Stimulated activated CD8-positive, alpha-beta memory T cell treated with anti-CD3 and anti-CD28 coated beads, Interleukin-4, amount 100 ng/mL, for 48 hours (primary cell): ENCODE measurements around the gene POTEM.
"Not testable (repeated sequence)": the region's sequence is repeated elsewhere in the genome, so short reads cannot be mapped to it uniquely, and the experiment has no call there.

Source experiments
- DNase-seq: peaks from one replicate; pipeline ENCODE4 v3.0.0-alpha.2; 2020

The POTEM gene

DNA sequence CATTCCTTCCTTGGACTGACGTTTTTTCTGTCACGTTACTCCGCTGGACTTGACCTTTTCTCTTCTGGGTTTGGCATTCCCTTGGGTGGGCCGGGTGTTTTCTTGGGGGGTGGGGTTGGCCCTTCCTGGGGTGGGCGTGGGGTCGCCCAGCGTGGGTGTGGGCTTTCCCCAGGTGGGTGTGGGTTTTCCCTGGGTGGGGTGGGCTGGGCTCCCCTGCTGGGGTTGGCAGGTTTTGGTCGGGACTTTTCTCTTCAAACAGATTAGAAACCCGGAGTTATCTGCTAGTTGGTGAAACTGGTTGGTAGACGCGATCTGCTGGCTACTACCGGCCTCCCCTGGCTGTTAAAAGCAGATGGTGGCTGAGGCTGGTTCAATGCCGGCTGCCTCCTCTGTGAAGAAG is at the start of gene POTEM:
Gene POTEM, plus strand, starts transcription at position 301 of the 400 bp plus-strand sequence. Its CDS starts 52 bp downstream, at position 353.
- not testable (repeated sequence) for DNase-seq

DNA sequence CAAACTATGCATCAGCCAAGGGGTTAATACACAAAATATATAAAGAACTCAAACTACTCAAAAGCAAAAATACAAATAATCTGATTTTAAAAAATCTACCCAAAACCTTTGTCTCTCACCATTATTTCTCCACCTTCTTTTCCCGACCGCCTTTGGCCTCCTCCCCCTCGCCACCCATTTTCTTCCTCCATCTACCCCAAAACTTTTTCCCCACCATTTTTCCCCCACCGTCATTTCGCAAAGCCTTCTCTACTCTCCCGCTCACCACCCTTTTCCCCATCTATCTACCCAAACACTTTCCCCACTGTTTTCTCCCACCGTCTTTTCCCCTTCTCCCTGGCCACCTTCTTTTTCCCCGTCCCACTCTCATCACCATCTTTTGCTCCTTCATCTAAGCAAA is 48.9 kb upstream of the POTEM start:
- DNase-seq, result not testable (repeated sequence)

DNA sequence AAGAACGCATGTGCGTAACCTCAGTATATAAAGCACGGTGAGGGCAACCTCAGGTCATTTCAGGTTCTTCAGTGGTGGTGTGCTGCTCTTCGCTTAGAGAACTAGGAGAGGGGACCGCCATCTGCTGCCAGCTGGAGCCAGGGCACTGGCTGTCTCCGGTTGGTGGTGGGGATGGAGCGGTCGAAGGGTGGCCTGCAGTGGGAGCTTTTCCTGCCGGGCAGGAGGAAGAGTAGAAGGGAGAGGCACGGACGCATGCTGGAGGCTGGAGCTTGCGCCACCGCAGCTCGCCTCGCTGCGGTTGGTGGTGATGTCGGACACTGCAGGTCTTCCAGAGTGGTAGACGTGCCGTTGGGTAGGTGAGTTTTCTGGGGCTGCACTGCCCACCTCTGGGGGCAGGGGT is 47.2 kb upstream of the POTEM start:
- DNase-seq, result not testable (repeated sequence)

DNA sequence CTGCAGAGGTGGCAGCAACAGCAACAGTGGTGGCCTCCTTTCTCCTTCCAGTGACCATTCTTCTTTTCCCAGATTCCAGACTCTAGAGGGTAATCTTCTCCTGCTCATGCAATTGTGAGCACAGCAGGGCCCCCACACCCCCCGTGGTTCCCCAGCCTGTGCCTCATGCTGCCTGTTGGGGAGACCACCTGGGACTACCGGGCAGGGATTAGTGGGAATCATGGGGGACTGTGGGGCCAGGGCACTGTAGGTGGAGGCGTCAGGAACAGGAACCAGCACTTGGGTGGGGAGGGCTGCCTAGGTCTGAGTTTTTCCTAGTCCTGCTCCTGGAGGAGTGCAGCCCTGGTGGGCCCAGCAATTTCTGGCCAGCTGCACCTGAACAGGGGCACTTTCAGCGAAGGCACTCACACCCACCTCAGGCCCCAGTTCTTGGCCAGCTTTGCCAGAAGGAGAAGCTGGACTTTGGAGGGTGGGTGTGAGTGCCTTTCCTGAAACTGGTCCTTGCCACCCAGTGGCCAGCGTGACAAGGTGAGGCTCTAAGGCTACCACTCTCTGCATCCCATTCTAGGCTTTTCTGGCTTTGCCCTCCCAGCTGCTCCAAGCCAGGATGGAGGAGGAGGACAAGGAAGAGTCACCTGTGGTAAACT is 46.1 kb upstream of the POTEM start:
- DNase-seq, result not testable (repeated sequence)

DNA sequence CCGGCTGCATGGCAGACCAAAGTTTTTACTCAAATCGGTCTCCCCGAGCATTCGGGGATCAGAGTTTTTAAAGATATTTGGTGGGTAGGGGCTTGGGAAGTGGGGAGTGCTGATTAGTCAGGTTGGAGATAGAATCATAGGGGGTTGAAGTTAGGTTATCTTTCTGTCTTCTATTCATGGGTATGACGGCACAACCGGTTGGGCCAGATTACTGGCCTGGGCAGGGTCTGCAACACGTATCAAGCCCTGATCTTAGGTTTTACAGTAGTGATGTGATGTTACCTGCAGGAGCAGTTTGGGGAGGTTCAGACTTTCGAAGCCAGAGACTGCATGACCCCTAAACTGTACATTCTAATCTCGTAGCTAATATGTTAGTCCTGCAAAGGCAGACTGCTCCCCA is 30.4 kb upstream of the POTEM start:
- DNase-seq, result not testable (repeated sequence)

DNA sequence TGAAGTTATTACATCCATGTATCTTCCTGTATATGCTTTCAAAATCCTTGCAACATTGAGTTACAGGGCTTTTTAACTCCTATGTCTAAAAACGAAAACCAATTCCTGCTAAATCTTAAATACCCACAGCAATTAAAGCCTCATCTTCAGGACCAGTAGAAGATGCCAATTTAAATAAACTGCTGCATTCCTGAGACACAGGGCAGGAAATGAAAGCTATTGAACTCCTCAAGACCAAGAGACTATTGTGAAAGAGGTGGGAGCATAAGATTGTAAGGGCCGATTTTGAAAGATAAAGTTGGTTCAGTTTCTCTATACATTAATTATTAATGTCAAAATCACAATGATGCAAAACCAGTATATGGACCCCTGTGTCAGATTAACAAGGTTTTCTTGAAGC is 28.5 kb upstream of the POTEM start:
- DNase-seq, result not testable (repeated sequence)

DNA sequence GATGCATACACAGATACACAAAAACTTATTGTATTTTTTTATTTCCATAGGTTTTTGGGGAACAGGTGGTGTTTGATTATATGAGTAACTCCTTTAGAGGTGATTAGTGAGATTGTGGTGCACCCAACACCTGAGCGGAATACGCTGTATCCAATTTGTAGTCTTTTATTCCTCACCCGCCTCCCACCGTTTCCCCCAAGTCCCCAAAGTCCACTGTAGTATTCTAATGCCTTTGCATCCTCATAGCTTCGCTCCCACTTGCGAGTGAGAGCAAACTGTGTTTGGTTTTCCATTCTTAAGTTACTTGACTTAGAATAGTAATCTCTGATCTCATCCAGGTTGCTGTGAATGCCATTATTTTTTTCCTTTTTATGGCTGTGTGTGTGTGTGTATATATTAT is 17.3 kb upstream of the POTEM start:
- not testable (repeated sequence) for DNase-seq

DNA sequence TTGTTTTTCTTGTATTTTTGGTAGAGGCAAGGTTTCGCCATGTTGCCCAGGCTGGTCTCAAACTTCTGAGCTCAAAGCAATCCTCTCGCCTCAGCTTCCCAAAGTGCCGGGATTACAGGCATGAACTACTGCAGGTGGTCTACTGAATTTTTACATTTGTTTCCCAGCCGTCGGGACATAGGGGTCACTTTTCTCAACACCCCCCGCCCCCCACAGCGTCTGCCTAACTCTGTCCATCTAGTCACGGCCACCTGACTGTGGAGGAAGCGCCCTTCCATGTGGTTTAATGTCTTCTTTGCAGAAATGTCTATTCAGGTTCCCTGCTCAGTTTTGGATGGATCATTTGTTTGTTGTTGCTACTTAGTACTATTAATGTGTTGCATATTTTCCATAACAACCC is 14.1 kb upstream of the POTEM start:
- not testable (repeated sequence) for DNase-seq

DNA sequence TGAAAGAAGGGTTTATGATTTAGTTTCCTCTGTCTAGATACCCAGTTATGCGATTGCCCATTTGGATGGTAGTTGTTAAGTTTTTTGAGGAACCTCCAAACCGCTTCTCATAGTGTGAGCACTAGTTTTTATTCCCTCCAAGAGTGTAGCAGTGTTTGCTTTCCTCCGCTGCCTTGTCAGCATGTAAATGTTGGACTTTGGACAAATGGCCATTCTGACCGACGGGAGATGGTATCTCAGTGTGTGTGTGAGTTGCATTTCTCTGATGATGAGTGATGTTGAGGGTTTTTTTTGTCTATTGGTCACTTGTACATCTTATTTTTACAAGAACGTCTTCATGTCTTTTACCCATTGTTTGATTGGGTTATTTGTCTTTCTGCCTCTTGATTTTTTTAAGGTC is 11.4 kb upstream of the POTEM start:
- not testable (repeated sequence) for DNase-seq

DNA sequence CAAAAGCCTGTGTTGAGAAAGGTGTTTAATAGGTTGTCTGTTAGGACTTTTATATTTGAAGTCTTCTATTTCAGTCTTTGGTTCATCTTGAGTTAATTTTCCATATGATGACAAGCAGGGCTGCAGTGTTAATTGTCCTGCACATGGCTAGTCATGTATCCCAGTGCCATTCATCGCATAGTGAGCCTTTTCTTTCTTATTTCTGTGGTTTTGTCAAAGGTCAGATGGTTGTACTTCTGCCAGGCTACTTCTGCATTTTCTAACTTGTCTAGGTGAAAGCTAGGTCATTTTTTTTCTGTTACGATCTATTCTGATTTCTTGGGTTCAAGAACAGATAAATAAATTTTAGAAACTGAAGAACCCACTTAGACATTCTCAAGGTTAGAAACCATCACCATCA is 5.7 kb upstream of the POTEM start:
- DNase-seq, result not testable (repeated sequence)

DNA sequence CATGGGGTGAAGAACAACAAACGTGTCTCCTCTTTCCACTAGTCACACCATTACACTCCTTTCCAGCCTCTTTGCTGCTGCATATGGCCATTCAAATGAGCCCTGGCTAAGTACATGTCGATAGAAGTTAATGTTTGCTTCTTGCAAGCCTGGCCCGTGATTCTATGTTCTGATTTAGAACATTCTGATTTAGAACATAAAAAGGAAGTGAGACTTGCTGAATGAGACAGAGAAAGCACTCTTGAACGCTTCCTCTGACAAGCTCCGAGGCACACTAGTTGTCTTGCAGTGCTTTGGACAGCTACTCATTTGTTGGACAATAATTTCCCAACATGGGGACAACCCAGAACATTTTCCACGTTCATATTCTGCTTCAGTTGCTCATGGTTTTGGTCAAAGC is 5.1 kb upstream of the POTEM start:
- not testable (repeated sequence) for DNase-seq

DNA sequence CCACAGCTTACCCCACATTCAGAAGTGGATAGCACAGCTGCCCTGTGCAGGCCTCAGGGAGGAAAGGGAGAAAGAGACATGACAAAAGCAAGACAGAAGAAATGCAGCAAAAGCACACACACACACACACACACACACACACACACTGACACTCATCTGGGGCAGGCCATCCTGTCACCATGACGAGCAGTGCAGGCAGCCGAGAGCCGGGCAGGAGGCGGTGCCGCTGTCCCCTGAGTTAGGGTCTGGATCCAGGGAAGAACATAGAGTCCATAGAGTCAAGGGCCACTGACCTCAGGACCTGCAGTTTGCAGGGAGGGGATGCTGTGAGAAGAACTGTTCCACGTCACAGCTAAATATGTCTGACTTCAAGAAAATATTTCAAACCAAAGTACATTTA is 4.0 kb upstream of the POTEM start:
- not testable (repeated sequence) for DNase-seq

DNA sequence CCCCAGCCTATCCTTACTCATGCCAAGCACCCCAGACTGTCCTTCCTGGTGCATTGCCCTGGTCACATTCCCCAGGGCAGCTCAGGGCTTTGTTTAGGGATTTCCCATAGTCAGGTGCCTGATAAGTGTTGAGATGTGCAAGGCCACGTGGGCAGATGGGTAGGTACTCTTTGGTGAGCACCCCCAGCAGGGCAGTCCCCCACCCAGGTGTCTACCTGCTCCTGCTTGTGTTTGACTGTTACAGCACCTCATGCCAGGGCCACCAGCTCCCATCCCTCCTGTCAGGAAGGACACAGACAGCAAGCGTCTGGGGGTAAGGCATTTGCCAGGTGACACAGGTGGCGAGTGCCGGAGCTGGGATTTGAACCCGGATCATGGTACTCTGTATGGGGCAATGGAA is 2.4 kb upstream of the POTEM start:
- DNase-seq, result not testable (repeated sequence)

DNA sequence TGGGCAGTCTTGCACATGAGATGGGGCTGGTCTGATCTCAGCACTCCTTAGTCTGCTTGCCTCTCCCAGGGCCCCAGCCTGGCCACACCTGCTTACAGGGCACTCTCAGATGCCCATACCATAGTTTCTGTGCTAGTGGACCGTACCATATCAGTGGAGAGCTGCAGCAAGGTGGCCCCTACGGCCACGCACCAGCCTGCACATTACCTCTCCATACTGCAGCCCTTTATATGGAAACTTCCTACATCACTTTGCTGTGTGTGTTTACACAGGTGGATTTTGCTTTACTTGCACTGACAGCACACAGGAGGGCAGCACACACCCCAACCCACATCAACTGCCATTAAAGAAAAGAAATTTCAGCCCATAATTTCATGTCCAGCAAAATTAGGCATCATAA is 35.3 kb downstream of the POTEM start:
- not testable (repeated sequence) for DNase-seq

DNA sequence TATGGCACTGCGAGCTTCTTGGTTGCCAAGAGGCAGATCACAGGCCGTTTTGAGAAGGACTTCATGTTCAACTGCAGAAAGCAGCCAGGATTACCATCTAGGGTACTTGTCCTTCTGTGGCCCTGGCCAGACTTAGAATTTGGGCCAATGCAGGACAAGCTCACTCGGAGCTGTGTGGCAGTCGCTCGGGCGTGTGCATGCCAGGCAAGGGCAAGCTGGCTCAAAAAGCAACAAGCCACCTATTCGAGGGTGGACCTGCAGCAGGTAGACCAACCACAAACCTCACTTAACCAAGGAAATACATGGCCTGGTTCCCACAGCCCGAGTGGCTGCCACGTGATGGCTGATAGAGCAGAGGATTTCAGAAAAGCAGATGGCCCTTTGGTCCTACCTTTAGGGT is 39.3 kb downstream of the POTEM start:
- not testable (repeated sequence) for DNase-seq

DNA sequence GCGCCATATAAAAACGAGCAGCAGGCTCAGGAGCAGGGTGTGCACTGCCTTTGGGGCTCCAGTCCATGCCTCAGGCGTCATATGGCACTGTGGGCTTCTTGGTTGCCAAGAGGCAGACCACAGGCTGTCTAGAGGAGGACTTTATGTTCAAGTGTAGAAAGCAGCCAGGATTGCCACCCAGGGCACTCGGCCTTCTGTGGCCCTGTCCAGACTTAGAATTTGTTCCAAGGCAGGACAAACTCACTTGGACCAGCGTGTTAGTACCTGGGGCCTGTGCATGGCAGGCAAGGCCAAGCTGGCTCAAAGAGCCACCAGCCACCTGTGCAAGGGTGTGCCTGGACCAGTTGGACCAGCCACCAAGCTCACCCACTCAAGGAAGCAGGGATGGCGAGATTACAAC is 40.4 kb downstream of the POTEM start:
- not testable (repeated sequence) for DNase-seq

DNA sequence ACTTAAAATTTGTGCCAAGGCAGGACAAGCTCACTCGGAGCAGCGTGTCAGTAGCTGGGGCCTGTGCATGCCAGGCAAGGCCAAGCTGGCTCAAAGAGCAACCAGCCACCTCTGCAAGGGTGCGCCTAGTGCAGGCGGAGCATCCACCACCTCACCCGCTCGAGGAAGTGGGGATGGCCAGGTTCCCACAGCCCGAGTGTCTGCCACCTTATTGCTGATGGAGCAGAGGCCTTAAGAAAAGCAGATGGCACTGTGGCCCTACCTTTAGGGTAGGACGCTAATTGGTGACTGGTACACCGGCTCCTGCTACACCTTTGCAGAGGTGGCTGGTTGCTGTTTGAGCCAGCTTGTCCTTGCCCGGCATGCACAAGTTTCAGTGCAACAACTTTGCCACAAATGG is 43.8 kb downstream of the POTEM start:
- not testable (repeated sequence) for DNase-seq

DNA sequence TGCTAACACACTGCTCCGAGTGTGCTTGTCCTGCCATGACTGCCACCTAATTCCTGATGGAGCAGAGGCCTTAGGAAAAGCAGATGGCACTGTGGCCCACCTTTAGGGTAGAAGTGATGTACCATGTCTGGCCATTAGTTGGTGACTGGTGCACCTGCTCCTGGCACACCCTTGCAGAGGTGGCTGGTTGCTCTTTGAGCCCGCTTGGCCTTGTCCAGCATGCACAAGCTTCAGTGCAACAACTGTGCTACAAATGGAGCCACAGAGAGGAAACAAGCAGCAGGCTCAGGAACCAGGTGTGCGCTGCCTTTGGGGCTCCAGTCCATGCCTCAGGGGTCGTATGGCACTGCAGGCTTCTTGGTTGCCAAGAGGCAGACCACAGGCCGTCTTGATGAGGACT is 44.5 kb downstream of the POTEM start:
- not testable (repeated sequence) for DNase-seq

DNA sequence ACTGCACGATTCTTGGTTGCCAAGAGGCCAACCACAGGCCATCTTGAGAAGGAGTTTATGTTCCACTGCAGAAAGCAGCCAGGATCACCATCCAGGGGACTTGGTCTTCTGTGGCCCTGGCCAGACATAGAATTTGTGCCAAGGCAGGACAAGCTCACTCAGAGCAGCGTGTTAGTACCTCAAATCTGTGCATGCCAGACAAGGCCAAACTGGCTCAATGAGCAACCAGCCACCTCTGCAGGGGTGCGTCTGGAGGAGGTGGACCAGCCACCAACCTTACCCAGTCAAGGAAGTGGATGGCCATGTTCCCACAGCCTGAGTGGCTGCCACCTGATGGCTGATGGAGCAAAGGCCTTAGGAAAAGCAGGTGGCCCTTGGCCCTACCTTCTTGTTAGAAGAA is 48.0 kb downstream of the POTEM start:
- not testable (repeated sequence) for DNase-seq

DNA sequence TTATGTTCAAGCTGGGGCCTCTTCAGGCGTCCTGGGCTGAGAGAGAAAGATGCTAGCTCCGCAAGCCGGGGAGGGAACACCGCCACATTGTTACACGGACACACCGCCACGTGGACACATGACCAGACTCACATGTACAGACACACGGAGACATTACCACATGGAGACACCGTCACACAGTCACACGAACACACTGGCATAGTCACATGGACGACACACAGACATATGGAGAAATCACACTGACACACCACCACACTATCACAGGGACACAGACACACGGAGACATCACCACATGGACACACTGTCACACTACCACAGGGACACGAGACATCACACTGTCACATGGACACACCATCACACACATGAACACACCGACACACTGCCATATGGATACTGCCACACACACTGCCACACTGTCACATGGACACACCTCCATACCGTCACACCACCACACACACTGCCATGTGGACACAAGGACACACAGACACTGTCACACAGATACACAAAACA is 57.9 kb downstream of the POTEM start:
- not testable (repeated sequence) for DNase-seq

DNA sequence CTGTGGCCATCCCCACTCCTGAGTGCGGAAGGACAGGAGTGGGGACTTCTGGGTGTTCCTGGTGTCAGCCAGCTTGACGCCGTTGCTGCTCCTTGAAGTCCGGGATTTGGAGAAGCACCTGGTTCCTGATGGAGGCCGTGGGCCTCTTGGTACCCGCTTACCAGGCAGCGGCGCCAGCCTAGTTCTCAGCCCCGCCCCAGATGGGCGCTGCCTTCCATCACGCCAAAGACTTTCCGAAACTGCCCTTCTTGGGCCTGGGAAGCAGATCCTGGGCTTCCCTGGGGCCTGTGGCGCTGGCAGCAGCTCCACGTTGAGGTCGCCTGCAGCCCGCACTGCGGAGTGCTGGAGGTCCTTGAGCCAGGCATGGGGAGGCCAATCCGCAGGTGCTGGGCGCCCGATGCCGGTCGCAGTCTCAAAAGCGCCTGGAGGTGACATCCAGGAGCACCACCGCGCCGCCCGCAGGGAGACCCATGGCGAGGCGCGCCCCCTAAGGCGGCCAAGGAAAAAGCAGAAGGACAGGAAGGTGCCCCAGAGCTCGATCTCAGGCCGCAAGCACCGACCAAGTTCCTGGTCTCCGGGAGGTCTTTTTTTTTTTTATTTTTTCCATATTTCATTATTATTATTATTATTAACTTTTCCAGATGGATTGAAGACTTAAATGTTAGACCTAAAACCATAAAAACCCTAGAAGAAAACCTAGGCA is 59.6 kb downstream of the POTEM start:
- not testable (repeated sequence) for DNase-seq

DNA sequence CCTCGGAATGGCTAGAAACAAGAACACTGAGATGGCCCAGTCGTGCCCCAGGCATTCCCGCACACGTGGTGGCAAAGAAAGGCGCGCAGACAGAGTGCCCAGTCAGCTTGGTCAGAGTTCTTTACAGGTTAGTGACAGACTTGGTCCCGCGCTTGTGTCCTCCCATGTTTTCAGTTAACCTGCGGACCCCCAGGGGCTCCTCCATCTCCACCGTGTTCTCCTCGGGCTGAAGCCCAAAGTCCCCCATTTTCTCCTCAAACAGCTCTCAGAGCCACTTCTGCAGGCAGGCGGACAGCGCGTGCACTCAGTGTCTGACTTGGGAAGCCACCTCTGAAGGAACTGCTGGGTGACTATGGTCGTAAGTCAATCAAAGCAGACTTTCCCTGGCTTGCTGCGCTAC is 60.7 kb downstream of the POTEM start:
- not testable (repeated sequence) for DNase-seq

DNA sequence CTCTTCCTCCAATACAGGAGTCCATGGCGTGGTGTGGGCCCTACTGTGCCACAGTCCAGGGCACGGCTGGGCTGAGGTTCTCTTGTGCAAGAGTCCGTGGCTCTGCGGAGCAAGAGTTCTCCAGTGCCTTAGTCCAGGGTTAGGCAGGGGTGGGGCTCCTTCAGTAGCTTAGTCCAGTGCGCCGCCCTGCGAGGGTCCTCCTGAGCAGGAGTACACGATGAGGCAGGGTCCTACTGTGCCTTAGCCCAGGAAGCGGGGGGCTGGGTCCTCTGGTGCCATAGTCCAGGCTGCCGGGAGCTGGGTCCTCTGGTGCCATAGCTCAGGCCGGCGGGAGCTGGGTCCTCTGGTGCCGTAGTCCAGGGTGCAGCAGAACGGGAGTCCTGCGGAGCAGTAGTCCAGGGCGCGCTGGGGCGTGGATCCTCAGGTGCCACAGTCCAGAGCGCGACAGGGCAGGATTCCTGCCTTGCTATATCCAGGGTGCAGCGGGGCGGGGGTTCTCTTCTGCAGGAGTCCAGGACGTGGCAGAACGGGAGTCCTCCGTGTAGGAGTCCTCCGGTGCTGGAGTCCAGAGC is 69.7 kb downstream of the POTEM start:
- not testable (repeated sequence) for DNase-seq
